Aorta (tissue), 5 donors: Measurements from ENCODE around the gene E2F3. TPM values are rescaled to one million over a fixed set of nuclear protein-coding genes. Genes with fewer than 3 reads are reported as not detected.
A peak's percentile ranks its signal among the peaks of the same experiment; 100 is the strongest.
"Not testable (repeated sequence)": the region's sequence is repeated elsewhere in the genome, so short reads cannot be mapped to it uniquely, and the experiment has no call there.

Experiments
- ATAC-seq: fragments of 200-7000 bp; cut with Tn5 transposase; one replicate; pipeline ENCODE4 v1.9.1; 2022; ENCODE audit warnings: moderate library complexity; ENCODE audit not compliant: low FRiP score
- DNase-seq, 2 donors: peaks; one replicate each; pipeline ENCODE4 v3.0.0-alpha.2; 2020
- H3K27ac ChIP-seq, 2 donors: one replicate each; pipeline ENCODE4 v1.5.1; 2013; ENCODE audit warnings: low read length in 2 of 2, mild to moderate bottlenecking in 2 of 2, moderate library complexity in 2 of 2, control low read depth in 1 of 2, inconsistent platforms in 1 of 2, low read depth in 1 of 2
- H3K27me3 ChIP-seq, 2 donors: one replicate each; pipeline ENCODE4 v1.6.1; 2013; ENCODE audit warnings: control low read depth in 1 of 2, low read length in 1 of 2, mild to moderate bottlenecking in 1 of 2, moderate library complexity in 1 of 2; ENCODE audit not compliant: insufficient read depth in 2 of 2, control insufficient read depth in 1 of 2
- H3K36me3 ChIP-seq, 2 donors: one replicate each; pipeline ENCODE4 v1.6.1; 2013; ENCODE audit warnings: control low read depth in 1 of 2, low read length in 1 of 2, mild to moderate bottlenecking in 1 of 2; ENCODE audit not compliant: insufficient read depth in 2 of 2, control insufficient read depth in 1 of 2
- H3K4me1 ChIP-seq, 2 donors: one replicate each; pipeline ENCODE4 v1.6.1; 2013; ENCODE audit warnings: low read length in 2 of 2, control low read depth in 1 of 2, mild to moderate bottlenecking in 1 of 2, moderate library complexity in 1 of 2; ENCODE audit not compliant: insufficient read depth in 2 of 2, control insufficient read depth in 1 of 2
- H3K4me3 ChIP-seq, 2 donors: one replicate each; pipeline ENCODE4 v1.5.1; 2013; ENCODE audit warnings: low read length in 2 of 2, control low read depth in 1 of 2, mild to moderate bottlenecking in 1 of 2
- H3K9me3 ChIP-seq: one replicate; pipeline ENCODE4 v1.6.1; 2013; ENCODE audit warnings: mild to moderate bottlenecking, low read length; ENCODE audit not compliant: control insufficient read depth
- WGBS, 2 donors: extraction: QIAGEN DNeasy Blood & Tissue Kit; methylation state at CpG; one replicate each; pipeline ENCODE4 v1.1.7; 2013; 5-methylcytosine and 5-hydroxymethylcytosine counted together
- intact Hi-C, 2 donors: fragments of 100-400 bp; cut with DNase I; formaldehyde crosslinking; loops; one replicate each; pipeline versions ENCODE4 v1.14.2 to v1.15.0; 2022
- polyA plus RNA-seq, 2 donors: library from polyadenylated mRNA; stranded (reverse); fragments of 200-250 nt; gene quantifications; one replicate each; pipeline ENCODE4 v1.2.3, GENCODE V29; 2013
- total RNA-seq, 2 donors: library from RNA; stranded (reverse); fragmentation: NEBNext Ultra II Directional; extraction: Animal tissue kit (Norgen Biotek cat#: 25700); gene quantifications; one replicate each; pipeline ENCODE4 v1.2.1, GENCODE V29; 2021
- donor health status: healthy with polysubstance abuse.
- donor health status: Bipolar disorder and iron deficiency.
- donor health status: DM: no; HTN: no; CAD: no.
- donor health status: DM: no; HTN: no; CAD: no.
- donor health status: DM: yes; HTN: yes; CAD: no.

E2F3 gene
- total and polyA plus RNA-seq, 4 donors: 3.3 to 15.5 (median 10.2) TPM

- DNase-seq (no peak), ATAC-seq (no peak)
- Histone ChIP-seq H3K4me3 (no peak overlapping the region), H3K27me3 (no peaks in the 10 kb centered on the region), H3K36me3 (peaks cover 0 to 10% of the 10 kb centered on the region in 2 donors), H3K4me1 (no peaks in the 10 kb centered on the region), H3K9me3 (no peaks in the 10 kb centered on the region), H3K27ac (no peak overlapping the region)
- WGBS, 2 donors: 89 to 90% methylated on average over 6 of the region's 6 CpGs
- intact Hi-C loops: no loop called here
These were observed 86.1 kb downstream of the E2F3 start for GRCh38 chr6:20487669-20488375.

- peaks cover 0 to 7% of the 10 kb centered on the region in 2 donors for H3K36me3 ChIP-seq
- H3K4me1 ChIP-seq: no peaks in the 10 kb centered on the region
- 93 to 95% methylated on average over 6 of the region's 6 CpGs for WGBS, 2 donors
- intact Hi-C loops: no loop called here
- DNase-seq (no peak), ATAC-seq (no peak)
- H3K9me3 ChIP-seq: no peaks in the 10 kb centered on the region
- no peaks in the 10 kb centered on the region for H3K27me3 ChIP-seq
- no peak overlapping the region for H3K4me3 ChIP-seq
- H3K27ac ChIP-seq: no peak overlapping the region
These were observed 88.9 kb downstream of the E2F3 start for GRCh38 chr6:20490591-20490990.

DNA sequence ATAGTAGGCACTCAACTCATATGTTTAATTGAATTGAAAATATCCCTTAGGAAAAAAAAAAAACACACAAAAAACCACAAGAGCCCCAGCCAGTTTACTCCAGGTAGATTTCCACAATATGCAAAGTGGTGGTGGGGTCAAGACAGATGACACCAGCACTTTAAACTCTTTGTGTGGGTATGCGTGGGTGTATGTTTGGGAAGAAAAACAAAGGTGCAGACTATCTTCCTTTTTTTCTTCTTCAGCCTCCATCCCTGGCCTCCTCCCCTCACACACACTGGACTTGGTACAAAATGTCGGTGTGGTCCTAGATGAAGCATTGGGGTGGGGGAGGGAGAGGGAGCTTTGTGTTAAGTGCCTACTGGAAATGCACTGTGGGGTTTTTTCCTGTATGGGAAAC lies 90.4 kb downstream of the E2F3 start:
- Histone ChIP-seq H3K4me3 (no peak overlapping the region), H3K27ac (no peak overlapping the region), H3K4me1 (no peaks in the 10 kb centered on the region), H3K36me3 (peaks cover 0 to 7% of the 10 kb centered on the region in 2 donors), H3K9me3 (no peaks in the 10 kb centered on the region), H3K27me3 (no peaks in the 10 kb centered on the region)
- ATAC-seq (no peak), DNase-seq (no peak)
- 87 to 90% methylated on average over 2 of the region's 2 CpGs for WGBS, 2 donors
- intact Hi-C loops: no loop called here

DNA sequence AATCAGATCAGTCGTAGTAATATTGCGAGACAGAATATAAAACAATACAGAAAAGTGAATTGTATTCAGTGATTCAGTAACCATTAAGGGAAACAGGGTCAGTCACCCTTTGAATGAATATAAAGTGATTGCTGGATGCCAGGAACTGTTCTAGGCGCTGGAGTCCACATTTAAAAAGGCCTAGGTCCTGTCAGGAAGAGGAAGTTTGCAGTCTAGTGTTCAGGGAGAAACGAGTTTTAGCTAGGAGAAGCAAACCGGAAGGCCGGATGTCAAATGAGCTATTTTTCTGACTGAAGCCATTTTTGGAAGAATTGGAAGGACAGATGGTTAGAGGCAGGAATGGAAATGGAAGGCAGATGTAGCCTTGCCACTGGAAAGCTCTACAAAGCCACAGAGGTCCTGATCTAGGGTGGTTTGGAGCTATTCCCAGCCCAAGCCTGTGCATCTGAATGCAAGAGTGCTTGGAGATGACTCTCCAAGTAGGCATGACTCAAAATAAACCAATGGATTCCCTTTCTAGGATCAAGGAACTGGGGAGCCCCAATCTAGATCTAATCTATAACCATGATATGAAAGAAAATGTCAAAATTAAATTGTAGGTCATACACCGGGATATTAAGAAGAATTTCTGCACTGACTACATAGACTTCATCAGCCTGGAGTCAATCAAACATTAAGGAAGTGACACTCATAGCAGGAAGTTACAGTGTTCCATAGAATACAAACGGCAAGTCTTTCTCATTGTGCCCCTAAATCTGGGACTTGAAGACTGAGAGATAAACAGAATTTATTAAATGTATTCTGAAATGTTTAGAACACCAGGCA lies 95.7 kb downstream of the E2F3 start:
- ATAC-seq (no peak), DNase-seq (no peak)
- H3K27ac ChIP-seq: no peak overlapping the region
- H3K9me3 ChIP-seq: no peaks in the 10 kb centered on the region
- no peak overlapping the region for H3K4me3 ChIP-seq
- H3K36me3 ChIP-seq: no peaks in the 10 kb centered on the region
- intact Hi-C loops: no loop called here
- no peaks in the 10 kb centered on the region for H3K27me3 ChIP-seq
- H3K4me1 ChIP-seq: no peaks in the 10 kb centered on the region
- 81% methylated on average over 8 of the region's 8 CpGs for WGBS, 2 donors

- no peak overlapping the region for H3K27ac ChIP-seq
- H3K9me3 ChIP-seq: no peaks in the 10 kb centered on the region
- no peak overlapping the region for H3K4me3 ChIP-seq
- intact Hi-C loops: no loop called here
- no peaks in the 10 kb centered on the region for H3K27me3 ChIP-seq
- no peaks in the 10 kb centered on the region for H3K36me3 ChIP-seq
- 58 to 67% methylated on average over 2 of the region's 2 CpGs for WGBS, 2 donors
- DNase-seq (no peak), ATAC-seq (no peak)
- no peaks in the 10 kb centered on the region for H3K4me1 ChIP-seq
These were observed 96.3 kb downstream of the E2F3 start for GRCh38 chr6:20498041-20498385.

DNA sequence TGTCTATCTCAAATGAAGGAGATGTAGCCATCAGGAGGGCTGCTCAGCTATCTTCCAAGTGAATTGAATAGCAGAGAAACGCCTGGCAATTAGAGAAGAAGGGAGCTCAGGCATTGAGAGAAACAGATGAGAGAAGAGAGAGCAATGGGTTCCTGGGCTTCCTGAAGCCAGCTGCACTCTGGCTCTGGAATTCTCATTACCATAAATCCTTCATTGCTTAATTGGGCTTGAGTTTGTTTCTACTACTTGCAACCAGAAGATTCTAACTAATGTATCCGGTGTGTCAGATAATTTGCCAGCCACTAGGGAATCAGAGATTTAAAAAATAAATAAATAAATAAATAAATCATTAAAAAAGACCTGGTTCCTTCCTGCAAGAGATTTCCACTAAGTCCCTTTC lies 107.5 kb downstream of the E2F3 start:
- WGBS, 2 donors: 40 to 56% methylated on average over 2 of the region's 2 CpGs
- H3K4me3 ChIP-seq: no peak overlapping the region
- no peaks in the 10 kb centered on the region for H3K36me3 ChIP-seq
- intact Hi-C loops: no loop called here
- H3K27me3 ChIP-seq: no peaks in the 10 kb centered on the region
- DNase-seq (no peak), ATAC-seq (no peak)
- no peak overlapping the region for H3K27ac ChIP-seq
- H3K9me3 ChIP-seq: no peaks in the 10 kb centered on the region
- H3K4me1 ChIP-seq: no peaks in the 10 kb centered on the region

GRCh38 chr6:20511852-20512251 lies 110.2 kb downstream of the E2F3 start:
- Histone ChIP-seq H3K36me3 (no peaks in the 10 kb centered on the region), H3K27ac (no peak overlapping the region), H3K4me3 (no peak overlapping the region), H3K4me1 (no peaks in the 10 kb centered on the region), H3K27me3 (no peaks in the 10 kb centered on the region), H3K9me3 (no peaks in the 10 kb centered on the region)
- intact Hi-C loops: no loop called here
- ATAC-seq: no peak
- no peak for DNase-seq
- 86 to 87% methylated on average over 2 of the region's 2 CpGs for WGBS, 2 donors

- intact Hi-C loops: not testable (repeated sequence)
- WGBS, 2 donors: 78 to 79% methylated on average over 3 of the region's 3 CpGs
These were observed 123.5 kb downstream of the E2F3 start for GRCh38 chr6:20525208-20525607.

DNA sequence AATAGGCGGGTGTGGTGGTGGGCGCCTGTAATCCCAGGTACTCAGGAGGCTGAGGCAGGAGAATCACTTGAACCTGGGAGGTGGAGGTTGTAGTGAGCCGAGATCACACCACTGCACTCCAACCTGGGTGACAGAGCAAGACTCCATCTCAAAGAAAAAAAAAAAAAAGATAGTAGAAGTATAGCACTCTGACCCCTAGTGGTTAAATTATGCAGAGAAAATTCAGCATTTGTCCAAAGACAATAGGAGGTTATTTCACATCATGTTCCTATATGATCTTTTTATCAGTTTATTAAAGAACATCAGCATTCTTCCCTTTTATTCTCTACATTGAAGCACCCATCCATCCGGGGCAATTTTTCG lies 127.4 kb downstream of the E2F3 start:
- H3K4me1 ChIP-seq, H3K27ac ChIP-seq, DNase-seq, H3K27me3 ChIP-seq, H3K9me3 ChIP-seq, H3K36me3 ChIP-seq, H3K4me3 ChIP-seq: not testable (repeated sequence)
- WGBS, 2 donors: 21 to 38% methylated on average over 4 to 5 of the region's 5 CpGs
- intact Hi-C loops: loop anchor here (1.0 to 2.0 kb wide), 2 partner anchors 128 to 238 kb away; partner anchors contain the start of gene E2F3 (in 1 of the 2)
- peak; percentile 80 for ATAC-seq

More at GRCh38 chr6:20525208-20525607, 123.5 kb downstream of the E2F3 start:
- not testable (repeated sequence) for H3K4me1 ChIP-seq, H3K27ac ChIP-seq, H3K4me3 ChIP-seq, H3K27me3 ChIP-seq, ATAC-seq, H3K36me3 ChIP-seq, H3K9me3 ChIP-seq, DNase-seq
